BJ (cell line): ENCODE data around the gene TSPAN5. TPM values are rescaled to one million over a fixed set of nuclear protein-coding genes. Genes with fewer than 3 reads are reported as not detected.

Experiments
- CTCF ChIA-PET: fragments of 350-600 bp; formaldehyde crosslinking; extraction: SDS; loops from one replicate; lab custom pipeline; 2021; ENCODE audit warnings: antibody characterized with exemption, inconsistent platforms; lab: Yijun Ruan, JAX
- POLR2A ChIA-PET: fragments of 300-600 bp; sonication (Branson Sonifier 250); formaldehyde crosslinking; extraction: SDS; loops from one replicate; lab custom pipeline; 2021; ENCODE audit warnings: antibody characterized with exemption; lab: Charles Lee
- DNase-seq: peaks from one replicate; pipeline ENCODE4 v3.0.0-alpha.2; 2011; ENCODE audit warnings: low read depth
- H3K27me3 ChIP-seq: 2 replicates; pipeline ENCODE4 v1.6.0; 2011; ENCODE audit warnings: low read length; ENCODE audit not compliant: control insufficient read depth, insufficient read depth
- H3K36me3 ChIP-seq: 2 replicates; pipeline ENCODE4 v1.5.1; 2011; ENCODE audit warnings: low read length; ENCODE audit not compliant: control insufficient read depth, insufficient read depth
- H3K4me3 ChIP-seq: 2 replicates; pipeline ENCODE4 v1.5.1; 2011; ENCODE audit warnings: low read depth, mild to moderate bottlenecking, control low read depth, low read length
- polyA plus RNA-seq: library from polyadenylated mRNA; depleted of rRNA; stranded (reverse); fragments of >200 nt; gene quantifications from 2 replicates; pipeline ENCODE4 v1.2.3, GENCODE V29; 2011
- TF ChIP-seq, protein P1 (sequence below): IDR thresholded peaks from 2 replicates; pipeline ENCODE4 v1.5.1; 2011; ENCODE audit warnings: low read depth, mild to moderate bottlenecking, control low read depth, inconsistent platforms, low read length, moderate library complexity; ENCODE audit not compliant: insufficient read depth

Gene TSPAN5
- polyA plus RNA-seq, 1 experiment = 74.5 TPM

DNA sequence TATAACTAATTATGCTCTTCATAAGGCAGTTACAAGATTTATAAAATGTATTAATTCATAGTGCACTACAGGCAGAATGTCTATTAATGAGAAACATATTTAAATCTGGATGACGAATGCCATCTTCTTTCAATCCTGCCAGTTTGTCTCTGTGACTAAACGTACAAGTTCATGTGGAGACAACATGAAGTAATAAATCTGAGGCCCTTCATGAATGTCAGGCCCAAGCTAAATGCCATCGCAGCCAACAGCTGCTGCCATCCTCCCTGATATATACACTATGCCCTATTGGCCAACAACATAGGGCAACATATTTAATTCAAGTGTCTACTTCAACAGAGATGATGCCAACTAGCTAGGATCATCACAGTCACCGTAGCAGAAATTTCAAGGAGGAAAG is 43.7 kb downstream of the TSPAN5 start:
- DNase-seq = no peak
- Histone ChIP-seq H3K4me3 (no peak overlapping the region), H3K36me3 (no peaks in the 10 kb centered on the region), H3K27me3 (no peaks in the 10 kb centered on the region)
- TF ChIP-seq, protein P1, sequence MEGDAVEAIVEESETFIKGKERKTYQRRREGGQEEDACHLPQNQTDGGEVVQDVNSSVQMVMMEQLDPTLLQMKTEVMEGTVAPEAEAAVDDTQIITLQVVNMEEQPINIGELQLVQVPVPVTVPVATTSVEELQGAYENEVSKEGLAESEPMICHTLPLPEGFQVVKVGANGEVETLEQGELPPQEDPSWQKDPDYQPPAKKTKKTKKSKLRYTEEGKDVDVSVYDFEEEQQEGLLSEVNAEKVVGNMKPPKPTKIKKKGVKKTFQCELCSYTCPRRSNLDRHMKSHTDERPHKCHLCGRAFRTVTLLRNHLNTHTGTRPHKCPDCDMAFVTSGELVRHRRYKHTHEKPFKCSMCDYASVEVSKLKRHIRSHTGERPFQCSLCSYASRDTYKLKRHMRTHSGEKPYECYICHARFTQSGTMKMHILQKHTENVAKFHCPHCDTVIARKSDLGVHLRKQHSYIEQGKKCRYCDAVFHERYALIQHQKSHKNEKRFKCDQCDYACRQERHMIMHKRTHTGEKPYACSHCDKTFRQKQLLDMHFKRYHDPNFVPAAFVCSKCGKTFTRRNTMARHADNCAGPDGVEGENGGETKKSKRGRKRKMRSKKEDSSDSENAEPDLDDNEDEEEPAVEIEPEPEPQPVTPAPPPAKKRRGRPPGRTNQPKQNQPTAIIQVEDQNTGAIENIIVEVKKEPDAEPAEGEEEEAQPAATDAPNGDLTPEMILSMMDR = no peak
- POLR2A ChIA-PET = no interaction called here
- CTCF ChIA-PET = interaction anchor here (1.4 to 2.5 kb wide), 2 partner anchors 10 to 147 kb away, joined by 3 to 6 read pairs; no protein-coding TSS in a partner anchor

DNA sequence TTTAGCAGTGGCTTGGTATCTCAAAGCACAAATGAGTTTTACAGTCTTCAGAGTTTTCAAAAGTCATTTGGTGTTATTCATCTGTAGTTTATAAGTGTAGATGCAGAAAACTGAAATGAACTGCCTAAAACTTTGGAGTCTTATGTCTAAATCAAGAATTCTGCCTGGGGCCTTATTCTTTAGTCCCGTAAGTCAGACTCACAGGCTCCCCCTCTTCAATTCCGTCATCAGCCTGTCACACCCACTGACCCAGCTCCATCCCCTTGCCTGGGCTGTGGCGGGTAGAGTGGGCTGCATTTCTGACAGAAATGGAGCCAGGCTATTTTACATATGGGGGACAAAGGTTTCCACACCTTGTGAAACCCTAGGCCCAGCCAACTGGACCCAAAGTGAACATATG is 44.3 kb downstream of the TSPAN5 start:
- CTCF ChIA-PET = interaction anchor here (0.6 to 2.5 kb wide), 3 partner anchors 11 to 158 kb away, joined by 3 to 6 read pairs (median 3); no protein-coding TSS in a partner anchor
- H3K36me3 ChIP-seq = no peaks in the 10 kb centered on the region
- TF ChIP-seq, protein P1 = no peak
- POLR2A ChIA-PET = no interaction called here
- H3K4me3 ChIP-seq = no peak overlapping the region
- no peaks in the 10 kb centered on the region for H3K27me3 ChIP-seq
- no peak for DNase-seq

DNA sequence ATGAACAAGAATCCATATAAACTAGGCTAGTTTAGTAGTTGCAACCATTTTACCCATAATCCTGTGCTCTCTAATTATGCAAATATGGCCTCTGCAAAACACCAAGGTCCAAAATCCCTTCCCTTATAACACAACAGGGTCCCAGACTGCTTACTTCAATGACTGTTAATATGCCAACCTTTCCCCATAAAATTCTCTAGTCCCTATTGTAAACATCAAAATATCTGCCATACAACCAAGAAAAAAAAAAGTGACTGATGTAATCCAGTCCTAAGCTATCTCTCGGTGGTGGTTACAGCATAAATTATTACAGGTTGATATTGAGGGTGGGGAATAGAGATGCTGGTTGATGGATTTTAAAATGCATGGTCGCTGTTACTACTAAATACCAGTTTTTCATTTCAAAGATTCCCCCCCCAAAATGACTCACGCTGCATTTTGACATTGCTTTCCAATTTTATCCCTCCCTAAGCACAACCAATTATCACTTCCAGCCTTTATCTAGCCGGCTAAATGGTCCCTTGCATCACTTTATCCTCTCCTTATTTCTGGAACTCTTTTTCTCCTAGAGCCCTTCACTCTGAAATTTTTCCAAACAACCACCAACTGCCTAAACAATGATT is 44.8 kb downstream of the TSPAN5 start:
- no peak overlapping the region for H3K4me3 ChIP-seq
- TF ChIP-seq, protein P1 = no peak
- POLR2A ChIA-PET = no interaction called here
- no peak for DNase-seq
- CTCF ChIA-PET = interaction anchor here (0.6 to 2.5 kb wide), 3 partner anchors 11 to 157 kb away, joined by 3 to 6 read pairs (median 3); no protein-coding TSS in a partner anchor
- no peaks in the 10 kb centered on the region for H3K27me3 ChIP-seq
- H3K36me3 ChIP-seq = no peaks in the 10 kb centered on the region

DNA sequence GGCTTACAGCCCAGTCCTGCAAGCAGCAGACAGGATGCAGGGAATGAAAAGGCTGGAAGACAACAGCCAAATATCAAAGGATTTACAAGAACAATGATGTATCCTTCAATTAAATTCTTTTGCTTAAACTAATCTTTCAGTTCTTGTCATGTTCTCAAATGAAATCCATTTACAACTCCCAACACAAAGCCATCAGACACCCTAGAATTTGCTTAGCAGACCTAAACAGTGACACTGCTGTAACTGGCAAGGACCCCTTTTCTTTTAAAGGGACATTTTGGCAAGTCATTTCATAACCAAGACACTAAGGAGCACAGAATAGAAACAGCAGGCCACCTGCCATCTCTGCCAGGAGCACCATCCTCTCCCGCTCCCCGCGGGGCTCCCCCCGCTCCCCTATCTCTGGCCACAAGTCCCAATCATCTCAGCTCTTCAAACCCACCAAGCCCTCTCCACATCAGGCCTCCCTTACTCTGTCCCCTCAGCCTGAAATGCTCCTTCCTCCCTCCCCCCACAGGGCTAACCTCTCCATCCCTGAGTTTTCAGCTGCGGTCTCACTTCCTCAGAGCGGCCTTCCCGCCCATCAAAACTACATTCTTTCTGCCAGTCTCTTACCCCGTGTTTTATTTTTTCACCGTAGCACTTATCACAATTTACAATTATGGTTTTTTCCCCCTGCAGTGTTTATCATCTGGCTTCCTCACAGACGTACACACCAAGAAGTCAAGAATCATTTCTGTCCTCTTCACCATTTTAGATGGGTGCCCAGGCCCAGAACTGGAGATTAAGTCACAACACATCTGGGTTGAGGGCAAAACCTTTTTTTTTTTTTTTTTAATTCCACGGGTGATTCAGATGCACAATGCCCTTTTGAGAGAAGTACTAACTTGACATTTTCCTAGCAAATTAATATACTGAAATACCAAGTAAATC is 45.8 kb downstream of the TSPAN5 start:
- no peaks in the 10 kb centered on the region for H3K27me3 ChIP-seq
- no peak overlapping the region for H3K4me3 ChIP-seq
- H3K36me3 ChIP-seq = no peaks in the 10 kb centered on the region
- POLR2A ChIA-PET = no interaction called here
- CTCF ChIA-PET = no interaction called here
- DNase-seq = no peak
- TF ChIP-seq, protein P1 = no peak

DNA sequence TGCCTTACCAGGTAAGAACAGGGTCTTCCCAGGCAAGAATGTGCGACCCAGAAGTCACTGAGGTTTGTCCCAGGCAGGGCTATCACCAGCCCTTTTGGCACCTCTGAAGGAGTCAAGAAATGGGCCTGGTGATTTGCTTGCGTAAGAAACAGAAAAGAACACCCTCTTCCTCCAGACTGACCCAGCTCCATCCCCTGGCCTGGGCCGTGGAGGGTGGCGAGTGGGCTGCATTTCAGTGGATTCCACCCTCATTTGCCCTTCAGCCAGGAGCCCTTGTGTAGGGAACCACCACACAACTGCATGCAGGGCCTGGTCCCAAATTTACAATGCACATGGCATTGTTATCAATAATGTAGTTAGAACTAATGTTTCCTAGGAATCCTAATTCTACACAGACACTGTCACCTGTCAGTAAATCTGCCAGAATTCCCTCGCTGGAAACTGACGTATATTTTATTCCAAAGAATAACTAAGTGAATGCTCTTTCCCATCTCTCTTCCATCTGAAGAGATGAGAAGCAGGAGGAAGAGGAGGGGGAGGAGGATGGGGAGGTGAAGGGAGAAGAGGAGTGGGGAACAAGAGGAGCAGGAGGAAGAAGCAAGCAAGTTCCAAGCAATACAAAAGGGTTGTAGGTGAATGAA is 46.6 kb downstream of the TSPAN5 start:
- H3K27me3 ChIP-seq = no peaks in the 10 kb centered on the region
- no peaks in the 10 kb centered on the region for H3K36me3 ChIP-seq
- ChIA-PET CTCF (no interaction called here), POLR2A (no interaction called here)
- DNase-seq = no peak
- TF ChIP-seq, protein P1 = no peak
- no peak overlapping the region for H3K4me3 ChIP-seq
